ENCODE measurements around the gene UBE2Q1. TPM values are rescaled to one million over a fixed set of nuclear protein-coding genes. Genes with fewer than 3 reads are reported as not detected.

The UBE2Q1 gene
- total and polyA plus RNA-seq, 10 of the 15 experiments (the other 5 are each of a cell fraction or from before 2014, with no cell fraction given): 3.9 to 82.6 (median 24.1) TPM

GRCh38 chr1:154514066-154514553 is 44.4 kb downstream of the UBE2Q1 start (continued):
- TF ChIP-seq GATAD2B (conservative IDR thresholded peaks at IDR 0.05; ENCODE audit: low read depth): no peak
- no peak for TF ChIP-seq RCOR1 (conservative IDR thresholded peaks at IDR 0.05; ENCODE audit: low read depth, low read length)

GRCh38 chr1:154512760-154513159 is 45.7 kb downstream of the UBE2Q1 start:
- no peak overlapping the region for H3K9ac ChIP-seq (ENCODE audit: control insufficient read depth, insufficient read depth, low read length)
- ATAC-seq (no peak), DNase-seq (ENCODE audit: low read depth, low spot score) (no peak), FAIRE-seq (no peak)
- CTCF ChIA-PET: interaction anchor here (0.6 to 0.9 kb wide), 2 partner anchors 23 to 436 kb away, joined by 3 read pairs; no protein-coding TSS in a partner anchor
- H3K4me3 ChIP-seq: no peak overlapping the region
- POLR2A ChIA-PET: no interaction called here
- H3K36me3 ChIP-seq (ENCODE audit: control insufficient read depth in 2 of 2, insufficient read depth in 2 of 2, low read length in 1 of 2): no peaks in the 10 kb centered on the region
- BruUV-seq (replicated peaks): no TSS peak
- no peaks in the 10 kb centered on the region for H3K4me1 ChIP-seq (ENCODE audit: control insufficient read depth, insufficient read depth, low read length)
- no peak overlapping the region for H3K27ac ChIP-seq (ENCODE audit: control insufficient read depth, insufficient read depth)
- SMC1A ChIA-PET (ENCODE audit: uncharacterized antibody, unreplicated experiment): interaction anchor here (1.3 to 1.7 kb wide), 5 partner anchors 8 to 178 kb away, joined by 3 to 5 read pairs (median 4); no protein-coding TSS in a partner anchor
- no peaks in the 10 kb centered on the region for H4K20me1 ChIP-seq (ENCODE audit: control insufficient read depth, insufficient read depth)
- in situ Hi-C loops (cut with MboI) (no loop called here), intact Hi-C loops (cut with micrococcal nuclease; ENCODE audit: unreplicated experiment) (no loop called here)
- TF ChIP-seq NR2C2 (IDR thresholded peaks at IDR 0.05; ENCODE audit: borderline replicate concordance, control insufficient read depth, insufficient read length, low read depth): no peak
- no peak overlapping the region for H3K4me2 ChIP-seq (ENCODE audit: control insufficient read depth, insufficient read depth)
- H3K9me3 ChIP-seq (replicated peaks; ENCODE audit: control insufficient read depth, insufficient read depth, low read length): no peaks in the 10 kb centered on the region
- no peak overlapping the region for H2AFZ ChIP-seq (ENCODE audit: control insufficient read depth, low read depth, low read length)
- RAD21 ChIA-PET (ENCODE audit: unreplicated experiment): no interaction called here
- peaks cover 3 to 4% of the 10 kb centered on the region in 2 experiments for H3K27me3 ChIP-seq (replicated peaks in 1 of 2; ENCODE audit: control insufficient read depth in 2 of 2, insufficient read depth in 2 of 2, low read length in 1 of 2)
- H3K79me2 ChIP-seq (ENCODE audit: control insufficient read depth, insufficient read depth, low read length): no peaks in the 10 kb centered on the region
- 45% methylated on average over 3 of the region's 3 CpGs for WGBS (ENCODE audit: insufficient coverage, insufficient replicate concordance, low lambda C conversion rate, missing lambda C conversion rate)

- Histone ChIP-seq H3K4me1 (ENCODE audit: control insufficient read depth, insufficient read depth, low read length) (no peaks in the 10 kb centered on the region), H3K36me3 (ENCODE audit: control insufficient read depth in 2 of 2, insufficient read depth in 2 of 2, low read length in 1 of 2) (no peaks in the 10 kb centered on the region), H3K27me3 (replicated peaks in 1 of 2; ENCODE audit: control insufficient read depth in 2 of 2, insufficient read depth in 2 of 2, low read length in 1 of 2) (peaks cover 6 to 14% of the 10 kb centered on the region in 2 experiments), H3K9me3 (replicated peaks; ENCODE audit: control insufficient read depth, insufficient read depth, low read length) (no peaks in the 10 kb centered on the region; the same call in 2 of the 3 replicates), H3K9ac (ENCODE audit: control insufficient read depth, insufficient read depth, low read length) (no peak overlapping the region), H3K4me3 (no peak overlapping the region), H3K4me2 (ENCODE audit: control insufficient read depth, insufficient read depth) (no peak overlapping the region), H2AFZ (ENCODE audit: control insufficient read depth, low read depth, low read length) (no peak overlapping the region), H4K20me1 (ENCODE audit: control insufficient read depth, insufficient read depth) (no peaks in the 10 kb centered on the region), H3K27ac (ENCODE audit: control insufficient read depth, insufficient read depth) (no peak overlapping the region), H3K79me2 (ENCODE audit: control insufficient read depth, insufficient read depth, low read length) (no peaks in the 10 kb centered on the region)
- 57% methylated on average over 5 of the region's 5 CpGs for WGBS (ENCODE audit: insufficient coverage, insufficient replicate concordance, low lambda C conversion rate, missing lambda C conversion rate)
- ATAC-seq (no peak), DNase-seq (ENCODE audit: low read depth, low spot score) (no peak), FAIRE-seq (no peak)
- in situ Hi-C loops (cut with MboI) (no loop called here), intact Hi-C loops (cut with micrococcal nuclease; ENCODE audit: unreplicated experiment) (no loop called here)
- TF ChIP-seq EZH2 (IDR thresholded peaks at IDR 0.05; ENCODE audit: borderline replicate concordance, control insufficient read depth, low read depth, low read length): no peak
- ChIA-PET CTCF (interaction anchor here (0.6 to 1.6 kb wide), 3 partner anchors 9 to 304 kb away, joined by 3 to 4 read pairs (median 3); no protein-coding TSS in a partner anchor), RAD21 (ENCODE audit: unreplicated experiment) (no interaction called here), POLR2A (no interaction called here), SMC1A (ENCODE audit: uncharacterized antibody, unreplicated experiment) (no interaction called here)
- BruUV-seq (replicated peaks): no TSS peak
Measured at GRCh38 chr1:154503898-154504297, 54.6 kb downstream of the UBE2Q1 start.

All from GM12878 (cell line).